ENCODE results near the gene NCF4. TPM values are rescaled to one million over a fixed set of nuclear protein-coding genes. Genes with fewer than 3 reads are reported as not detected.

Gene NCF4
- total RNA-seq, 1 experiment from 2014 or later = not detected

DNA sequence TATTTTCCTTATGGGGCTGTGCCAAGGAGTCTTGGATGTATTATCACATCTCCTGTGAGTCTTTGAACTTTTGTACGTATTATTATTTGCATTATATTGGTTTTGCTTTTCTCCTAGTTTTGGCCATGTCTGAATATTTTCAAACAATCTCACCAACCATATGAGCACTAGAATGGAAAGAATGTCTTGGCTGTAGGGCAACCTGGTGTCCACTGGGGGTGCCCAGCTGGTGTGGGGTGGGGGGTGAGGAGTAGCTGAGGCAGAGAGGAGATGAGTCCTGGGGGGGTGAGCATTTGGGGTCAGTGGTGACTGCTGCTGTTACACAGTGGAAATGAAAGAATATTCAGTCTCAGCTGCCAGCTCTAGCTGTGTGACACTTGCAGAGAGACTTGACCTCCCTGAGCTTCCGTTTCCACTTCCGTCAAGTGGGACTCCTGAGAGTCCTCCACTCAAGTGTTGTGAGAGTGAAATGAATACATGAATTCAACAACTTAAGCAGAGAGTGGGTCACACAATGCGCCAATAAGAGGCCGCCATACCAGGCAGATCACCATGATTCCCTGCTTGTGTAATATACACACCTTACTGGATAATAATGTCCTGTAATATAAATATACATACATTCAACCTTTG lies 31.3 kb upstream of the NCF4 start:
- no peak overlapping the region for H2AK5ac ChIP-seq (ENCODE audit: insufficient read length, low read length)
- no peak overlapping the region for H2BK5ac ChIP-seq (ENCODE audit: insufficient read length, low read length)
- H4K20me1 ChIP-seq (ENCODE audit: control insufficient read depth, insufficient read depth, insufficient read length) = no peaks in the 10 kb centered on the region
- no peak overlapping the region for H2BK120ac ChIP-seq (ENCODE audit: low read depth, low read length, poor library complexity, severe bottlenecking)
- H3K14ac ChIP-seq (ENCODE audit: insufficient read depth, low read length) = no peak overlapping the region
- Mint-ChIP-seq H3K36me3 (ENCODE audit: insufficient read depth in 1 of 3, low read depth in 3 of 3) (no peaks in the 10 kb centered on the region), H3K9me3 (no peaks in the 10 kb centered on the region; a peak in 1 of 5 replicates), H3K27ac (no peak overlapping the region), H3K4me3 (no peak overlapping the region), H3K27me3 (ENCODE audit: low read depth) (peaks cover 31% of the 10 kb centered on the region), H3K4me1 (peaks cover 7 to 19% of the 10 kb centered on the region in 2 experiments)
- no peak overlapping the region for H3K18ac ChIP-seq (ENCODE audit: insufficient read length, low read depth, low read length)
- no peaks in the 10 kb centered on the region; the same call in 1 of the 2 replicates for H3K79me2 ChIP-seq (ENCODE audit: insufficient read depth, low read length)
- H3K23me2 ChIP-seq (ENCODE audit: insufficient read length, low read depth, low read length, poor library complexity, severe bottlenecking) = no peaks in the 10 kb centered on the region
- DNase-seq = no peak
- H3K56ac ChIP-seq (ENCODE audit: insufficient read length, low read depth, low read length) = no peak overlapping the region
- no peak overlapping the region for H2BK15ac ChIP-seq (ENCODE audit: low read depth, low read length)
- H4K91ac ChIP-seq (ENCODE audit: insufficient read length, low read depth, low read length) = no peak overlapping the region
- no peak overlapping the region for H2AFZ ChIP-seq (ENCODE audit: low read length)
- TF ChIP-seq, protein P1, sequence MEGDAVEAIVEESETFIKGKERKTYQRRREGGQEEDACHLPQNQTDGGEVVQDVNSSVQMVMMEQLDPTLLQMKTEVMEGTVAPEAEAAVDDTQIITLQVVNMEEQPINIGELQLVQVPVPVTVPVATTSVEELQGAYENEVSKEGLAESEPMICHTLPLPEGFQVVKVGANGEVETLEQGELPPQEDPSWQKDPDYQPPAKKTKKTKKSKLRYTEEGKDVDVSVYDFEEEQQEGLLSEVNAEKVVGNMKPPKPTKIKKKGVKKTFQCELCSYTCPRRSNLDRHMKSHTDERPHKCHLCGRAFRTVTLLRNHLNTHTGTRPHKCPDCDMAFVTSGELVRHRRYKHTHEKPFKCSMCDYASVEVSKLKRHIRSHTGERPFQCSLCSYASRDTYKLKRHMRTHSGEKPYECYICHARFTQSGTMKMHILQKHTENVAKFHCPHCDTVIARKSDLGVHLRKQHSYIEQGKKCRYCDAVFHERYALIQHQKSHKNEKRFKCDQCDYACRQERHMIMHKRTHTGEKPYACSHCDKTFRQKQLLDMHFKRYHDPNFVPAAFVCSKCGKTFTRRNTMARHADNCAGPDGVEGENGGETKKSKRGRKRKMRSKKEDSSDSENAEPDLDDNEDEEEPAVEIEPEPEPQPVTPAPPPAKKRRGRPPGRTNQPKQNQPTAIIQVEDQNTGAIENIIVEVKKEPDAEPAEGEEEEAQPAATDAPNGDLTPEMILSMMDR (conservative IDR thresholded peaks at IDR 0.05) = peak; percentile 18; the same call in 1 of the 3 replicates
- no peaks in the 10 kb centered on the region for H3K4me1 ChIP-seq (ENCODE audit: insufficient read depth, low read length)
- no peak overlapping the region for H3K23ac ChIP-seq (ENCODE audit: insufficient read length, low read depth, low read length)
- WGBS (ENCODE audit: extremely low coverage, insufficient read length, low lambda C conversion rate) = no CpG with 5 or more reads among the region's 5 CpGs
- no peak overlapping the region for H2BK20ac ChIP-seq (ENCODE audit: low read depth, low read length, poor library complexity, severe bottlenecking)
- no peak overlapping the region for H3K4ac ChIP-seq (ENCODE audit: low read depth, low read length)
- H3K9ac ChIP-seq (ENCODE audit: extremely low read depth, insufficient read length, low read length) = no peak overlapping the region
- H3K4me2 ChIP-seq (ENCODE audit: insufficient read depth, insufficient read length, low read length) = no peak overlapping the region
- no peak overlapping the region for H4K8ac ChIP-seq (replicated peaks; ENCODE audit: insufficient read length, low read depth, low read length)
- no peak overlapping the region for H2BK12ac ChIP-seq (ENCODE audit: insufficient read length, low read depth, low read length)
- no peak overlapping the region for H4K5ac ChIP-seq (ENCODE audit: insufficient read length, low read depth, low read length)
- no peak overlapping the region for H3T11ph ChIP-seq (ENCODE audit: low read length)
- H3K9me3 ChIP-seq (ENCODE audit: control insufficient read depth, low read depth, low read length) = no peaks in the 10 kb centered on the region
- no peaks in the 10 kb centered on the region for H3K79me1 ChIP-seq (ENCODE audit: insufficient read depth, low read depth, low read length, poor library complexity, severe bottlenecking)
- H3K27me3 ChIP-seq (ENCODE audit: insufficient read depth, low read length) = no peaks in the 10 kb centered on the region
- no peak overlapping the region for H3K27ac ChIP-seq (ENCODE audit: insufficient read length, low read depth, low read length)
